ENCODE measurements around the gene PGA5.

GRCh38 chr11:61258546-61258945 is 17.6 kb downstream of the PGA5 start:
- no peak for TF ChIP-seq EP300 (IDR thresholded peaks at IDR 0.05)
- TF ChIP-seq POLR2A (IDR thresholded peaks at IDR 0.05), result no peak
- no peak for TF ChIP-seq CTCF (IDR thresholded peaks at IDR 0.05)
- no peak for TF ChIP-seq POLR2AphosphoS5 (IDR thresholded peaks at IDR 0.05)

Data from upper lobe of left lung (tissue), 4 donors.